HG03135 (cell line): ENCODE results near the gene EIF2S2.

ENCODE experiments used
- ATAC-seq: cut with Tn5 transposase; IDR thresholded peaks from one replicate; pipeline ENCODE4 v1.9.1; 2021; ENCODE audit warnings: mild to moderate bottlenecking, moderate library complexity; ENCODE audit not compliant: unreplicated experiment

EIF2S2 gene

GRCh38 chr20:34122274-34122980 is 10.4 kb upstream of the EIF2S2 start:
- ATAC-seq = no peak

DNA sequence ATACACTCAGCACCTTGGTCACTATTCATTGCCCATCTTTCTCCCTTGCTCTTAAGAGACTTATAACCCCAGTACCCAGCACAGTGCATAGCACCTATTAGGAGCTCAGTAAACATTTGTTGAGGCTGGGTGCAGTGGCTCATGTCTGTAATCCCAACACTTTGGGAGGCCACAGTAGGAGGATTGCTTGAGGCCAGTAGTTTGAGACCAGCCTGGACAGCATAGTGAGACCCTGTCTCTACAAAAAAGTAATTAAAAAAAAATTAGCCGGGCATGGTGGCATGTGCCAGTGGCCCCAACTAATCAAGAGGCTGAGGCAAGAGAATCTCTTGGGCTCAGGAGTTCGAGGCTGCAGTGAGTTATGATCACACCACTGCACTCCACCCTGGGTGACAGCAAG is 8.2 kb upstream of the EIF2S2 start:
- no peak for ATAC-seq

- no peak for ATAC-seq
These were observed 3.2 kb upstream of the EIF2S2 start for GRCh38 chr20:34115232-34115631.

DNA sequence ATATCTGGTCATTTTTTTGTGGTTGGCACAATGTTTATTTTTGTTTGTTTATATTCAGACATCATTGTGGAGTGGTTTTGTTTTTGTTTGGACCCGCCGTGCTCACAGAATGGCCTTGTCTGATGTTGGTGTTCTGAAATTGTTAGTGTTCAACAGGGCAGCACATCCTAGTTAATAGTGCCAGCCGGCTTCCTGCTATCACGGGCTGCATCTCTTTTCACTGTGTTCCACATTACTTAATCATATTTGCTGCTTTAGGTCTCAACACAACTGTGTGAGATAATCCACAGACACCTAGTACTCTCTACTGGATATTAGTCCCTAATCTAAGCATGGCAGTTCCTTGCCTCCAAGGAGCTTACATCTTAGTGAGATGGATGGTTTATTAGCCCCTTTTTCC is 2.8 kb upstream of the EIF2S2 start:
- no peak for ATAC-seq

- ATAC-seq = no peak
These were observed 608 bp upstream of the EIF2S2 start for GRCh38 chr20:34112600-34113101.

GRCh38 chr20:34110745-34111641 is 1.1 kb downstream of the EIF2S2 start:
- no peak for ATAC-seq

GRCh38 chr20:34110025-34110744 is 1.9 kb downstream of the EIF2S2 start:
- no peak for ATAC-seq

- ATAC-seq = no peak
These were observed 2.6 kb downstream of the EIF2S2 start for GRCh38 chr20:34109442-34109841.

GRCh38 chr20:34108616-34109174 is 3.3 kb downstream of the EIF2S2 start:
- ATAC-seq = no peak

GRCh38 chr20:34105978-34106675 is 5.9 kb downstream of the EIF2S2 start:
- no peak for ATAC-seq

- no peak for ATAC-seq
These were observed 8.0 kb downstream of the EIF2S2 start for GRCh38 chr20:34104059-34104458.

DNA sequence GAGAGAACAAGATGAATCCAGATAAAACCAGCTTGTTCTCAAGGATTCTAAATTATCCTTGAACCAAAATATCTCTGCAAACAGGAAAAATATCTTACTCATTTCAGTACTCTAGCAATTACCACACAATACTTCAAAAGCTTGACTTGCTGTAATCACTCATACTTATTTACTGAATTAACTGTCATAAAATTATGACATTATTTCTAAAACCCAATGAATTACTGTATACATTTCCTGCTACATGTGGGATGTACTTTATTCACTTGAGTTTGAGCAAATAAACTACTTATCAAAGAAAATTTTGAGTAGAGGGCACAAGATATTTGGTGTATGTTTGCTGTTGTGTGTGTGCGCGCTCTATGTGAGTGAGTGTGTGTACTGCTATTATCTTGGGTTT is 9.7 kb downstream of the EIF2S2 start:
- no peak for ATAC-seq

- ATAC-seq = no peak
These were observed 11.5 kb downstream of the EIF2S2 start for GRCh38 chr20:34100576-34100975.

DNA sequence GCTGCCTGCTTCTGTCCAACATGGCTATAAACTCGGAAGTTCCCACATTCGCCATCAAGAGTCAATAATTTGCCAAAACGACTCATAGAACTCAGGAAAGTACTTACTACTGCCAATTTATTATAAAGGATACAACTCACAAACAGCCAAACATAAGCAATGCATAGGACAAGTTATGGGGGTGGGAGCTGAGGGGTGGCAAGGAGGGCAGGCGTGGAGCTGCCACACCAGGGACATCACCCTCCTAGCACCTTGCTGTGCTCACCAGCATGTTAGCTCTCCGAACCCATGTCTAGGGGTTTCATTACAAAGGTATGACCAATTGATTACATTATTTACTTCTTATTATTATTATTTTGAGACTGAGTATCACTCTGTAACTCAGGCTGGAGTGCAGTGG is 12.4 kb downstream of the EIF2S2 start:
- ATAC-seq = no peak

- no peak for ATAC-seq
These were observed 13.5 kb downstream of the EIF2S2 start for GRCh38 chr20:34098570-34098969.

- no peak for ATAC-seq
These were observed 15.2 kb downstream of the EIF2S2 start for GRCh38 chr20:34096699-34097444.

DNA sequence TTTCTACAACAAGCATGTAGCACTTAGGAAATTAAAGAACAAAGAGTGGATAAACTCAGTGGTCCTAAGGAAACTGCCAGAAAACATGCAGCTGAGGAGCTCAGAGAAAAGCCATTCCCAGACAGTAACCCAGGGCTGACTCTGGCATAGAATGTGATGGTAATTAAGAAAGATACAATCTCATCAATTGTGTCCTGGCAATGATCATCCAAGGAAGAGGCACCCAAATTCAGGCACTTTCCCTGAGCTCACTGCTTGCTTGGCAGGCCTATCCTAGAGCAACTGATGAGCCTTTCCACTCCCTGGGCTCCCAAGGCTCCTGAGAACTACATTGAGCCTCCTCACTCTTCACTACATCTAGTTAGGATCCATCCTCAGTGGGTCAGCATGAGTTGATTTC is 16.2 kb downstream of the EIF2S2 start:
- no peak for ATAC-seq

GRCh38 chr20:34093895-34094294 is 18.1 kb downstream of the EIF2S2 start:
- no peak for ATAC-seq

- ATAC-seq = no peak
These were observed 20.3 kb downstream of the EIF2S2 start for GRCh38 chr20:34091637-34092200.
